DND-41 (cell line): ENCODE results near the gene DCLRE1C.

Source experiments
- EZH2 ChIP-seq: IDR thresholded peaks from 3 replicates; pipeline ENCODE4 v1.6.1; 2012; ENCODE audit warnings: borderline replicate concordance, low read depth, mild to moderate bottlenecking, moderate library complexity, low read length, inconsistent platforms; ENCODE audit not compliant: severe bottlenecking
- TF ChIP-seq, protein P1 (sequence below): IDR thresholded peaks from 2 replicates; pipeline ENCODE4 v1.5.1; 2012; ENCODE audit warnings: borderline replicate concordance, low read length, moderate library complexity, mild to moderate bottlenecking; ENCODE audit not compliant: poor library complexity, severe bottlenecking; ENCODE audit errors: extremely low read depth

DNA sequence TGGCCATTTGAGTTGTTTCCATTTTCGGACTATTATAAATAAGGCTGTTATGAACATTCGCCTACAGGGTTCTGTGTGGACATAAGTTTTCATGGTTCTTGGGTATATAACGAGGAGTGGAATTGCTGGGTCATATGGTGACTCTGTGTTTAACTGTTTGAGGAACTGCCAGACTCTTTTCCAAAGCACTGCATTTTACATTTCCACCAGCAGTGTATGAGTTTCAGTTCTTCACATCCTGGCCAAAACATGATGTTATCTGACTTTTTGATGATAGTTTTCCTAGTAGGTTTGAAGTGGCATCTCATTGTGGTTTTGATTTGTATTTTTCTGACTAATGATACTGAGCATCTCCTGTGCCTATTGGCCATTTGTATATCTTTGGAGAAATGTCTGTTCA lies 69.8 kb downstream of the DCLRE1C start:
- TF ChIP-seq, protein P1, sequence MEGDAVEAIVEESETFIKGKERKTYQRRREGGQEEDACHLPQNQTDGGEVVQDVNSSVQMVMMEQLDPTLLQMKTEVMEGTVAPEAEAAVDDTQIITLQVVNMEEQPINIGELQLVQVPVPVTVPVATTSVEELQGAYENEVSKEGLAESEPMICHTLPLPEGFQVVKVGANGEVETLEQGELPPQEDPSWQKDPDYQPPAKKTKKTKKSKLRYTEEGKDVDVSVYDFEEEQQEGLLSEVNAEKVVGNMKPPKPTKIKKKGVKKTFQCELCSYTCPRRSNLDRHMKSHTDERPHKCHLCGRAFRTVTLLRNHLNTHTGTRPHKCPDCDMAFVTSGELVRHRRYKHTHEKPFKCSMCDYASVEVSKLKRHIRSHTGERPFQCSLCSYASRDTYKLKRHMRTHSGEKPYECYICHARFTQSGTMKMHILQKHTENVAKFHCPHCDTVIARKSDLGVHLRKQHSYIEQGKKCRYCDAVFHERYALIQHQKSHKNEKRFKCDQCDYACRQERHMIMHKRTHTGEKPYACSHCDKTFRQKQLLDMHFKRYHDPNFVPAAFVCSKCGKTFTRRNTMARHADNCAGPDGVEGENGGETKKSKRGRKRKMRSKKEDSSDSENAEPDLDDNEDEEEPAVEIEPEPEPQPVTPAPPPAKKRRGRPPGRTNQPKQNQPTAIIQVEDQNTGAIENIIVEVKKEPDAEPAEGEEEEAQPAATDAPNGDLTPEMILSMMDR, result no peak
- no peak for TF ChIP-seq EZH2
